Panc1 (cell line): ENCODE measurements around the gene TCHHL1. TPM values are rescaled to one million over a fixed set of nuclear protein-coding genes. Genes with fewer than 3 reads are reported as not detected.
A peak's percentile ranks its signal among the peaks of the same experiment; 100 is the strongest.

ENCODE experiments used
- ATAC-seq: fragments of 200-7000 bp; cut with Tn5 transposase; 2 replicates; pipeline ENCODE4 v1.9.1; 2020; ENCODE audit warnings: mild to moderate bottlenecking, moderate library complexity
- BruUV-seq: library from RNA; stranded (reverse); fragments of 400-500 nt; replicated peaks from 2 replicates; lab custom pipeline; 2021; lab: Mats Ljungman, UMichigan
- CTCF ChIA-PET: fragments of 300-600 bp; sonication (Branson Sonifier 250); formaldehyde crosslinking; loops from one replicate; lab custom pipeline; 2022; ENCODE audit warnings: antibody characterized with exemption; lab: Charles Lee
- POLR2A ChIA-PET: fragments of 300-600 bp; sonication (Branson Sonifier 250); formaldehyde crosslinking; loops from one replicate; lab custom pipeline; 2022; ENCODE audit warnings: antibody characterized with exemption; lab: Charles Lee
- DNase-seq: peaks from one replicate; pipeline ENCODE4 v3.0.0-alpha.2; 2010; ENCODE audit warnings: low read depth, low spot score
- H3K27ac ChIP-seq: 2 replicates; pipeline ENCODE4 v1.5.1; 2011; ENCODE audit warnings: mild to moderate bottlenecking, low read length, inconsistent platforms
- H3K27me3 ChIP-seq: fragments of 200-500 bp; sonication (Bioruptor generic); 2 replicates; pipeline ENCODE4 v1.6.0; 2014; ENCODE audit warnings: low read length, inconsistent platforms; ENCODE audit not compliant: control insufficient read depth, insufficient read depth
- H3K36me3 ChIP-seq: fragments of 200-500 bp; sonication (Bioruptor generic); 2 replicates; pipeline ENCODE4 v1.5.1; 2014; ENCODE audit warnings: inconsistent platforms, mild to moderate bottlenecking, low read length, moderate library complexity; ENCODE audit not compliant: control insufficient read depth, insufficient read depth
- H3K4me1 ChIP-seq: 2 replicates; pipeline ENCODE4 v1.5.1; 2011; ENCODE audit warnings: inconsistent platforms, mild to moderate bottlenecking, low read length, moderate library complexity; ENCODE audit not compliant: control insufficient read depth, insufficient read depth
- H3K4me3 ChIP-seq, 2 experiments: 2 replicates each; pipeline ENCODE4 v1.5.1; 2011 to 2012; ENCODE audit warnings: low read depth in 2 of 2, low read length in 2 of 2, mild to moderate bottlenecking in 2 of 2, inconsistent platforms in 1 of 2, moderate library complexity in 1 of 2
- H3K9me3 ChIP-seq: fragments of 200-500 bp; sonication (Bioruptor generic); 2 replicates; pipeline ENCODE4 v1.5.1; 2014; ENCODE audit warnings: low read depth, mild to moderate bottlenecking, inconsistent platforms, low read length, moderate library complexity; ENCODE audit not compliant: control insufficient read depth, insufficient read depth
- CTCF ChIP-seq: fragments of 450-650 bp; IDR thresholded peaks from 2 replicates; pipeline ENCODE4 v1.5.1; 2017; ENCODE audit warnings: mild to moderate bottlenecking
- POLR2AphosphoS5 ChIP-seq: IDR thresholded peaks from 2 replicates; pipeline ENCODE4 v1.6.1; 2012; ENCODE audit warnings: mild to moderate bottlenecking, low read depth, low read length, moderate library complexity
- SIN3A ChIP-seq: IDR thresholded peaks from 2 replicates; pipeline ENCODE4 v1.6.1; 2012; ENCODE audit warnings: low read depth, mild to moderate bottlenecking, low read length, moderate library complexity, borderline replicate concordance; ENCODE audit not compliant: insufficient read depth
- TCF7L2 ChIP-seq: IDR thresholded peaks from 2 replicates; pipeline ENCODE4 v1.6.1; 2011; ENCODE audit warnings: mild to moderate bottlenecking, low read depth, low read length, inconsistent platforms
- in situ Hi-C: cut with HindIII; loops from 2 replicates; pipeline ENCODE4 v1.10.0; 2016; ENCODE audit warnings: low sequenced_read_pairs, low pct_unique_long_range_greater_than_20kb
- intact Hi-C: fragments of 100-400 bp; cut with micrococcal nuclease; formaldehyde crosslinking; loops from one replicate; pipeline ENCODE4 v1.10.0; 2022; ENCODE audit not compliant: unreplicated experiment
- total RNA-seq: library from RNA; stranded (reverse); gene quantifications from one replicate; pipeline ENCODE4 v1.2.1, GENCODE V29; 2021; ENCODE audit not compliant: unreplicated experiment
- TF ChIP-seq, protein P1 (sequence below), 2 experiments: IDR thresholded peaks; 2 replicates each; pipeline ENCODE4 v1.6.1; 2011 to 2012; ENCODE audit warnings: low read depth in 2 of 2, control low read depth in 1 of 2, low read length in 1 of 2, mild to moderate bottlenecking in 1 of 2, moderate library complexity in 1 of 2; ENCODE audit not compliant: insufficient read depth in 1 of 2

The TCHHL1 gene
- total RNA-seq, 1 experiment from 2014 or later, result not detected

GRCh38 chr1:152112101-152112884, 23.4 kb upstream of the TCHHL1 start:
- intact Hi-C loops, result loop anchor here (5.0 kb wide), 1 partner anchor 60 kb away; no protein-coding TSS in a partner anchor
- Histone ChIP-seq H3K4me3 (peak overlapping the region; percentile 53 to 78), H3K4me1 (peaks cover 5% of the 10 kb centered on the region; the same call in 1 of the 2 replicates), H3K9me3 (no peaks in the 10 kb centered on the region), H3K27ac (no peak overlapping the region), H3K36me3 (no peaks in the 10 kb centered on the region), H3K27me3 (peaks cover 50% of the 10 kb centered on the region)
- ChIA-PET POLR2A (no interaction called here), CTCF (interaction anchor here (0.6 to 0.7 kb wide), 2 partner anchors 17 to 54 kb away, joined by 4 to 6 read pairs; no protein-coding TSS in a partner anchor)
- no peak for DNase-seq
- no peak for ATAC-seq
- TF ChIP-seq, protein P1, sequence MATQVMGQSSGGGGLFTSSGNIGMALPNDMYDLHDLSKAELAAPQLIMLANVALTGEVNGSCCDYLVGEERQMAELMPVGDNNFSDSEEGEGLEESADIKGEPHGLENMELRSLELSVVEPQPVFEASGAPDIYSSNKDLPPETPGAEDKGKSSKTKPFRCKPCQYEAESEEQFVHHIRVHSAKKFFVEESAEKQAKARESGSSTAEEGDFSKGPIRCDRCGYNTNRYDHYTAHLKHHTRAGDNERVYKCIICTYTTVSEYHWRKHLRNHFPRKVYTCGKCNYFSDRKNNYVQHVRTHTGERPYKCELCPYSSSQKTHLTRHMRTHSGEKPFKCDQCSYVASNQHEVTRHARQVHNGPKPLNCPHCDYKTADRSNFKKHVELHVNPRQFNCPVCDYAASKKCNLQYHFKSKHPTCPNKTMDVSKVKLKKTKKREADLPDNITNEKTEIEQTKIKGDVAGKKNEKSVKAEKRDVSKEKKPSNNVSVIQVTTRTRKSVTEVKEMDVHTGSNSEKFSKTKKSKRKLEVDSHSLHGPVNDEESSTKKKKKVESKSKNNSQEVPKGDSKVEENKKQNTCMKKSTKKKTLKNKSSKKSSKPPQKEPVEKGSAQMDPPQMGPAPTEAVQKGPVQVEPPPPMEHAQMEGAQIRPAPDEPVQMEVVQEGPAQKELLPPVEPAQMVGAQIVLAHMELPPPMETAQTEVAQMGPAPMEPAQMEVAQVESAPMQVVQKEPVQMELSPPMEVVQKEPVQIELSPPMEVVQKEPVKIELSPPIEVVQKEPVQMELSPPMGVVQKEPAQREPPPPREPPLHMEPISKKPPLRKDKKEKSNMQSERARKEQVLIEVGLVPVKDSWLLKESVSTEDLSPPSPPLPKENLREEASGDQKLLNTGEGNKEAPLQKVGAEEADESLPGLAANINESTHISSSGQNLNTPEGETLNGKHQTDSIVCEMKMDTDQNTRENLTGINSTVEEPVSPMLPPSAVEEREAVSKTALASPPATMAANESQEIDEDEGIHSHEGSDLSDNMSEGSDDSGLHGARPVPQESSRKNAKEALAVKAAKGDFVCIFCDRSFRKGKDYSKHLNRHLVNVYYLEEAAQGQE (IDR thresholded peaks at IDR 0.05; ENCODE audit: insufficient read depth in 1 of 2, low read depth in 2 of 2, low read length in 1 of 2), result no peak
- in situ Hi-C loops, result no loop called here
- BruUV-seq, result no TSS peak

- Histone ChIP-seq H3K4me3 (peak overlapping the region; percentile 53 to 78), H3K27ac (peak overlapping the region; percentile 66; the same call in 1 of the 2 replicates), H3K9me3 (no peaks in the 10 kb centered on the region), H3K36me3 (no peaks in the 10 kb centered on the region), H3K4me1 (peaks cover 5% of the 10 kb centered on the region; the same call in 1 of the 2 replicates), H3K27me3 (peaks cover 45% of the 10 kb centered on the region)
- DNase-seq (no peak), ATAC-seq (peak; percentile 73)
- CTCF ChIA-PET, result interaction anchor here (0.6 to 0.7 kb wide), 2 partner anchors 16 to 55 kb away, joined by 4 to 6 read pairs; no protein-coding TSS in a partner anchor
- TF ChIP-seq TCF7L2 (no peak), POLR2AphosphoS5 (no peak), SIN3A (no peak), CTCF (no peak)
- TF ChIP-seq, protein P1 (IDR thresholded peaks at IDR 0.05; ENCODE audit: insufficient read depth in 1 of 2, low read depth in 2 of 2, low read length in 1 of 2), result no peak
- POLR2A ChIA-PET, result interaction anchor here (0.8 kb wide), 1 partner anchor 36 kb away, joined by 13 read pairs; no protein-coding TSS in a partner anchor
- in situ Hi-C loops (no loop called here), intact Hi-C loops (loop anchor here (5.0 kb wide), 1 partner anchor 59 kb away; no protein-coding TSS in a partner anchor)
- no TSS peak for BruUV-seq
Measured at GRCh38 chr1:152111515-152111968, 22.7 kb upstream of the TCHHL1 start.
